ENCODE data around the gene ISYNA1. TPM values are rescaled to one million over a fixed set of nuclear protein-coding genes. Genes with fewer than 3 reads are reported as not detected.

Gene ISYNA1
- polyA plus RNA-seq, 2 of the 4 experiments (the other 2 are of a cell fraction): 18.0 to 60.7 TPM

DNA sequence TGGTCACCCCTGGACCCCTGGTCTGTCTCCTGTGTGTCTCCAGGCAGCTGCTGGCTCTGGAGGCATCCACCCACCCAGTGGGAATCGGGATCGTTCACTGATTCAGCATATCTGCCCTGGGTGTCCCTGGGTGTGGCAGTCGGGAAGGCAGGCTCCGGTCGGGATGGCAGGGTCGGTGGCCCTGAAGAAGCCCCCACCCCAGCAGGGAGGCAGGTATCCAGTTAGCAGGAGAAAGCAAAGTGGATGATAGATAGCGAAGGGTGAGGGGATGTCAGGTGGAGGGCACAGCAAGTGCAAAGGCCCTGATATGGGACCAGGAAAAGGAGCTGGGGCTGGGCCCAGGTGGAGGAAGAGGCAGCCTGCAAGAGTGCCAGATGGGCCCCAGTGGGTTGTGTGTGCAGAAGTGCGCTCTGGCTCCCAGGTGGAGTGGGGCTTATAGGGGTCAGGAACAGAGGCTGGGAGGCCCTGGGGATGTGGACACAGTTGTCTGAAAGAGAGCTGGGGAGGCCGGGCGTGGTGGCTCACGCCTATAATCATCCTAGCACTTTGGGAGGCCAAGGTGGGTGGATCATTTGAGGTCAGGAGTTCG, 16.5 kb downstream of the ISYNA1 start:
- ATAC-seq (no peak), FAIRE-seq (no peak), DNase-seq (ENCODE audit: low read depth in 1 of 2, low spot score in 1 of 2) (no peak)
- Histone ChIP-seq H3K4me1 (peaks cover 44% of the 10 kb centered on the region), H3K4me2 (peak overlapping the region; percentile 93), H3K9me3 (no peaks in the 10 kb centered on the region), H3K27ac (peak overlapping the region in 1 of 2 experiments; percentile 100; a peak in 3 of 6 replicates), H3K4me3 (no peak overlapping the region)
- ChIA-PET CTCF (interaction anchor here (0.6 to 1.6 kb wide), 3 partner anchors 33 to 178 kb away, joined by 3 to 4 read pairs (median 3); no protein-coding TSS in a partner anchor), POLR2A (no interaction called here)
- 78% methylated on average over 12 of the region's 12 CpGs for WGBS (ENCODE audit: missing lambda C conversion rate)
- TF ChIP-seq ZC3H11A (IDR thresholded peaks at IDR 0.05): no peak
- TF ChIP-seq EHF (CRISPR knock-in tag; IDR thresholded peaks at IDR 0.05): no peak
- no peak for TF ChIP-seq HDAC2 (IDR thresholded peaks at IDR 0.05)
- no peak for TF ChIP-seq CBX8 (IDR thresholded peaks at IDR 0.05)
- TF ChIP-seq ZFP36 (IDR thresholded peaks at IDR 0.05; ENCODE audit: borderline replicate concordance, partially characterized antibody): no peak
- TF ChIP-seq CHD2 (IDR thresholded peaks at IDR 0.05; ENCODE audit: low read length, partially characterized antibody): no peak
- TF ChIP-seq HOXB5 (CRISPR knock-in tag; IDR thresholded peaks at IDR 0.05): no peak
- TF ChIP-seq ZSCAN20 (CRISPR knock-in tag; IDR thresholded peaks at IDR 0.05): no peak
- TF ChIP-seq GATA3 (IDR thresholded peaks at IDR 0.05; ENCODE audit: borderline replicate concordance): no peak
- no peak for TF ChIP-seq NFE2L2 (conservative IDR thresholded peaks at IDR 0.05; ENCODE audit: low read length)
- no peak for TF ChIP-seq CBX2 (IDR thresholded peaks at IDR 0.05; ENCODE audit: borderline replicate concordance, low read depth)
- no peak for TF ChIP-seq POLR2A (IDR thresholded peaks at IDR 0.05; ENCODE audit: low read length)
- TF ChIP-seq RARB (CRISPR knock-in tag; IDR thresholded peaks at IDR 0.05): no peak
- TF ChIP-seq, protein P1, sequence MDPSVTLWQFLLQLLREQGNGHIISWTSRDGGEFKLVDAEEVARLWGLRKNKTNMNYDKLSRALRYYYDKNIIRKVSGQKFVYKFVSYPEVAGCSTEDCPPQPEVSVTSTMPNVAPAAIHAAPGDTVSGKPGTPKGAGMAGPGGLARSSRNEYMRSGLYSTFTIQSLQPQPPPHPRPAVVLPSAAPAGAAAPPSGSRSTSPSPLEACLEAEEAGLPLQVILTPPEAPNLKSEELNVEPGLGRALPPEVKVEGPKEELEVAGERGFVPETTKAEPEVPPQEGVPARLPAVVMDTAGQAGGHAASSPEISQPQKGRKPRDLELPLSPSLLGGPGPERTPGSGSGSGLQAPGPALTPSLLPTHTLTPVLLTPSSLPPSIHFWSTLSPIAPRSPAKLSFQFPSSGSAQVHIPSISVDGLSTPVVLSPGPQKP (IDR thresholded peaks at IDR 0.05; ENCODE audit: low read depth, low read length): no peak

DNA sequence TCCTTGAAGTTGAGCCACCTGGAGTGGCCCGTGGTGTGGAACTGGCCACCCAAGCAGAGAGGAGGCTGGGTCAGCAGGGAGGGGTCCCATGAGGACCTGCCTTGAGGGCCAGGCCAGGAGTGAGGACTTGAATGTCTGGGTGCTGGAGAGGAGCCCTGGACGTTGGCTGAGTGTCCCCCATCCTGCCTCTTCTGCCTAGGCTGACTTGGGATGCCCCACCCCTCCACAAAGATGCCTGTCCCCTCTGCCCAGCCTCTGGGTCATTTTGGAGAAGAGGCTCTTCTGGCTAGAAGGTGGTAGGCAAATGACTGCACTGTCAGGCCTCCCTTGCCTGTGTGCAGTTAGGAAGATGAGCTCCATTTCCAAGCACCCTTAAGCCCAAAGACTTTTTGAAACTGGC, 17.0 kb downstream of the ISYNA1 start:
- FAIRE-seq (no peak), ATAC-seq (no peak), DNase-seq (ENCODE audit: low read depth in 1 of 2, low spot score in 1 of 2) (no peak)
- Histone ChIP-seq H3K27ac (peak overlapping the region in 1 of 2 experiments; percentile 100; a peak in 3 of 6 replicates), H3K9me3 (no peaks in the 10 kb centered on the region), H3K4me1 (peaks cover 44% of the 10 kb centered on the region), H3K4me3 (peak overlapping the region; percentile 77), H3K4me2 (peak overlapping the region; percentile 93)
- POLR2A ChIA-PET: no interaction called here
- CTCF ChIA-PET: interaction anchor here (0.6 to 1.6 kb wide), 4 partner anchors 33 to 178 kb away, joined by 3 to 4 read pairs (median 3); no protein-coding TSS in a partner anchor
- TF ChIP-seq CHD4 (IDR thresholded peaks at IDR 0.05; ENCODE audit: borderline replicate concordance): no peak
- TF ChIP-seq, protein P2, sequence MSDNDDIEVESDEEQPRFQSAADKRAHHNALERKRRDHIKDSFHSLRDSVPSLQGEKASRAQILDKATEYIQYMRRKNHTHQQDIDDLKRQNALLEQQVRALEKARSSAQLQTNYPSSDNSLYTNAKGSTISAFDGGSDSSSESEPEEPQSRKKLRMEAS (IDR thresholded peaks at IDR 0.05): no peak
- no peak for TF ChIP-seq RAD21 (conservative IDR thresholded peaks at IDR 0.05 in 1 of 2, IDR thresholded peaks at IDR 0.05 in 1 of 2)
- TF ChIP-seq KDM5A (IDR thresholded peaks at IDR 0.05): no peak
- TF ChIP-seq SREBF2 (IDR thresholded peaks at IDR 0.05): no peak
- no peak for TF ChIP-seq MAFK (IDR thresholded peaks at IDR 0.05; ENCODE audit: partially characterized antibody)
- no peak for TF ChIP-seq POLR2A (IDR thresholded peaks at IDR 0.05; ENCODE audit: low read length)
- TF ChIP-seq ZSCAN20 (CRISPR knock-in tag; IDR thresholded peaks at IDR 0.05): no peak
- no peak for TF ChIP-seq ZFP36 (IDR thresholded peaks at IDR 0.05; ENCODE audit: borderline replicate concordance, partially characterized antibody)
- no peak for TF ChIP-seq HOXA7 (CRISPR knock-in tag; IDR thresholded peaks at IDR 0.05)
- WGBS (ENCODE audit: missing lambda C conversion rate): 20% methylated on average over 2 of the region's 2 CpGs

DNA sequence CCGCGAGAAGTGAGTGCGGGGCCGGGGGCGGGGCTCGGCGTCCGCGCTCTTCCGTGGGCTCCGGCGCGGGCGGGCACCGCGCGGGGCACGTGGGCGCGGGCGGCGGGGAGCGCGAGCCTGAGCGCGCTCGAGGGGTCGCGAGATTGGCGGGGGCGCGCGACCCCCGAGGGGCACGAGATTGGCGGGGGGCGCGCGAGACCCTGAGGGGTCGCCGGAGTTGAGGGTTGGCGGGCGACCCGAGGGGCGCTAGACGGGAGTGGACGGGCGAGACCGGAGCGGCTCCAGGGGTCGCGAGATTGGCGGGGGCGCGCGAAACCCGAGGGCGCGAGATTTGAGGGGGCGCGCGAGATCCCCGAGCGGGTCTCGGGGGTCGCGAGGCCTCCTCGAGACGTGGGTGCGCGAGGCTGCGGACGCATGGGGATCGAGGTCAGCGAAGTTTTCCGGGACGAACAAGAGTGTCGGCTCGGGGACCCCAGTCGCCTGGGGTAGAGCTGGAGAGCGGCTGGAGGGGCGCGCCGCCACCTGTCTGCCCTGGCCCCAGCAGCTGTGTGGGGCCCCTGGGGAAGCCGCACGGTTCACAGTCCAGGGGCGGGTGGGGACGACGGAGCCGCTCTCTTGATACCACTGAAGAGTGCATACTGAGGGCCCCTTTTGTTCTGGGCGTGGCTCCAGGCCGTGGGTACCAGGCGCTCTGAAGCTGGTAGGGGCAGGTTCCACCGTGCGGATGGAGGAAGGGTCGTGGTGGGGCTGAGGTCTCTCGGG, 18.1 kb downstream of the ISYNA1 start:
- ChIA-PET CTCF (interaction anchor here (0.6 to 4.4 kb wide), 15 partner anchors 10 to 228 kb away, joined by 3 to 31 read pairs (median 4); partner anchors contain the start of genes LSM4 and MPV17L2), POLR2A (interaction anchor here (0.9 to 4.8 kb wide), 4 partner anchors 9 to 140 kb away, joined by 3 to 28 read pairs (median 10); partner anchors contain the start of genes GDF15 and JUND)
- peak overlapping the region; percentile 93 for H3K4me2 ChIP-seq
- WGBS (ENCODE audit: missing lambda C conversion rate): 1% methylated on average over 29 of the region's 97 CpGs
- DNase-seq (ENCODE audit: low read depth in 1 of 2, low spot score in 1 of 2): no peak
- FAIRE-seq: no peak
- H3K4me1 ChIP-seq: peaks cover 46% of the 10 kb centered on the region
- no peaks in the 10 kb centered on the region for H3K9me3 ChIP-seq
- ATAC-seq: 0 out of 6 replicates have a peak, but pooled peaks of 1 of the 2 experiments have one; percentile 1
- TF ChIP-seq, protein P3, sequence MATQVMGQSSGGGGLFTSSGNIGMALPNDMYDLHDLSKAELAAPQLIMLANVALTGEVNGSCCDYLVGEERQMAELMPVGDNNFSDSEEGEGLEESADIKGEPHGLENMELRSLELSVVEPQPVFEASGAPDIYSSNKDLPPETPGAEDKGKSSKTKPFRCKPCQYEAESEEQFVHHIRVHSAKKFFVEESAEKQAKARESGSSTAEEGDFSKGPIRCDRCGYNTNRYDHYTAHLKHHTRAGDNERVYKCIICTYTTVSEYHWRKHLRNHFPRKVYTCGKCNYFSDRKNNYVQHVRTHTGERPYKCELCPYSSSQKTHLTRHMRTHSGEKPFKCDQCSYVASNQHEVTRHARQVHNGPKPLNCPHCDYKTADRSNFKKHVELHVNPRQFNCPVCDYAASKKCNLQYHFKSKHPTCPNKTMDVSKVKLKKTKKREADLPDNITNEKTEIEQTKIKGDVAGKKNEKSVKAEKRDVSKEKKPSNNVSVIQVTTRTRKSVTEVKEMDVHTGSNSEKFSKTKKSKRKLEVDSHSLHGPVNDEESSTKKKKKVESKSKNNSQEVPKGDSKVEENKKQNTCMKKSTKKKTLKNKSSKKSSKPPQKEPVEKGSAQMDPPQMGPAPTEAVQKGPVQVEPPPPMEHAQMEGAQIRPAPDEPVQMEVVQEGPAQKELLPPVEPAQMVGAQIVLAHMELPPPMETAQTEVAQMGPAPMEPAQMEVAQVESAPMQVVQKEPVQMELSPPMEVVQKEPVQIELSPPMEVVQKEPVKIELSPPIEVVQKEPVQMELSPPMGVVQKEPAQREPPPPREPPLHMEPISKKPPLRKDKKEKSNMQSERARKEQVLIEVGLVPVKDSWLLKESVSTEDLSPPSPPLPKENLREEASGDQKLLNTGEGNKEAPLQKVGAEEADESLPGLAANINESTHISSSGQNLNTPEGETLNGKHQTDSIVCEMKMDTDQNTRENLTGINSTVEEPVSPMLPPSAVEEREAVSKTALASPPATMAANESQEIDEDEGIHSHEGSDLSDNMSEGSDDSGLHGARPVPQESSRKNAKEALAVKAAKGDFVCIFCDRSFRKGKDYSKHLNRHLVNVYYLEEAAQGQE (IDR thresholded peaks at IDR 0.05): peak; percentile 77
- peak; percentile 80 for TF ChIP-seq CHD2 (IDR thresholded peaks at IDR 0.05; ENCODE audit: low read length, partially characterized antibody)
- TF ChIP-seq, protein P4, sequence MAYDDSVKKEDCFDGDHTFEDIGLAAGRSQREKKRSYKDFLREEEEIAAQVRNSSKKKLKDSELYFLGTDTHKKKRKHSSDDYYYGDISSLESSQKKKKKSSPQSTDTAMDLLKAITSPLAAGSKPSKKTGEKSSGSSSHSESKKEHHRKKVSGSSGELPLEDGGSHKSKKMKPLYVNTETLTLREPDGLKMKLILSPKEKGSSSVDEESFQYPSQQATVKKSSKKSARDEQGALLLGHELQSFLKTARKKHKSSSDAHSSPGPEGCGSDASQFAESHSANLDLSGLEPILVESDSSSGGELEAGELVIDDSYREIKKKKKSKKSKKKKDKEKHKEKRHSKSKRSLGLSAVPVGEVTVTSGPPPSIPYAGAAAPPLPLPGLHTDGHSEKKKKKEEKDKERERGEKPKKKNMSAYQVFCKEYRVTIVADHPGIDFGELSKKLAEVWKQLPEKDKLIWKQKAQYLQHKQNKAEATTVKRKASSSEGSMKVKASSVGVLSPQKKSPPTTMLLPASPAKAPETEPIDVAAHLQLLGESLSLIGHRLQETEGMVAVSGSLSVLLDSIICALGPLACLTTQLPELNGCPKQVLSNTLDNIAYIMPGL (CRISPR knock-in tag; IDR thresholded peaks at IDR 0.05; ENCODE audit: borderline replicate concordance): no peak
- peak overlapping the region; percentile 96 to 100 for H3K27ac ChIP-seq
- peak overlapping the region; percentile 77 for H3K4me3 ChIP-seq
